ENCODE data around the gene DIS3L2. TPM values are rescaled to one million over a fixed set of nuclear protein-coding genes. Genes with fewer than 3 reads are reported as not detected.
"Not testable (repeated sequence)": the region's sequence is repeated elsewhere in the genome, so short reads cannot be mapped to it uniquely, and the experiment has no call there.

The DIS3L2 gene
- total RNA-seq, 1 donor from 2014 or later: 46.5 TPM

- intact Hi-C loops (cut with DNase I): no loop called here
Measured at GRCh38 chr2:232076736-232077135, 115.2 kb downstream of the DIS3L2 start.

GRCh38 chr2:232085164-232085563 lies 123.7 kb downstream of the DIS3L2 start:
- no peak for ATAC-seq
- no peak for DNase-seq (ENCODE audit: low spot score)
- intact Hi-C loops (cut with DNase I): no loop called here

More at GRCh38 chr2:232076736-232077135, 115.2 kb downstream of the DIS3L2 start:
- no peak for ATAC-seq
- no peak for DNase-seq (ENCODE audit: low spot score)

- DNase-seq (ENCODE audit: low spot score) (no peak), ATAC-seq (no peak)
- intact Hi-C loops (cut with DNase I): no loop called here
Measured at GRCh38 chr2:232085826-232086425, 124.4 kb downstream of the DIS3L2 start.

GRCh38 chr2:232088771-232089170 lies 127.3 kb downstream of the DIS3L2 start:
- ATAC-seq: no peak
- no peak for DNase-seq (ENCODE audit: low spot score)
- intact Hi-C loops (cut with DNase I): no loop called here

GRCh38 chr2:232094201-232094600 lies 132.7 kb downstream of the DIS3L2 start:
- intact Hi-C loops (cut with DNase I): no loop called here
- no peak for ATAC-seq
- DNase-seq (ENCODE audit: low spot score): no peak

GRCh38 chr2:232094883-232095282 lies 133.4 kb downstream of the DIS3L2 start:
- DNase-seq (ENCODE audit: low spot score): no peak
- intact Hi-C loops (cut with DNase I): loop anchor here (5.0 kb wide), 1 partner anchor 1752 kb away; no protein-coding TSS in a partner anchor
- ATAC-seq: no peak

GRCh38 chr2:232097260-232097659 lies 135.7 kb downstream of the DIS3L2 start:
- intact Hi-C loops (cut with DNase I): loop anchor here (5.0 kb wide), 1 partner anchor 1750 kb away; no protein-coding TSS in a partner anchor
- ATAC-seq (no peak), DNase-seq (ENCODE audit: low spot score) (no peak)

GRCh38 chr2:232097758-232098157 lies 136.2 kb downstream of the DIS3L2 start:
- no peak for ATAC-seq
- DNase-seq (ENCODE audit: low spot score): no peak
- intact Hi-C loops (cut with DNase I): loop anchor here (5.0 kb wide), 1 partner anchor 1750 kb away; no protein-coding TSS in a partner anchor

- DNase-seq (ENCODE audit: low spot score): no peak
- ATAC-seq: no peak
- intact Hi-C loops (cut with DNase I): no loop called here
Measured at GRCh38 chr2:232102380-232102779, 140.9 kb downstream of the DIS3L2 start.

- DNase-seq (ENCODE audit: low spot score) (no peak), ATAC-seq (no peak)
- intact Hi-C loops (cut with DNase I): no loop called here
Measured at GRCh38 chr2:232103140-232103737, 141.7 kb downstream of the DIS3L2 start.

GRCh38 chr2:232104076-232104646 lies 142.6 kb downstream of the DIS3L2 start:
- no peak for ATAC-seq
- intact Hi-C loops (cut with DNase I): no loop called here
- DNase-seq (ENCODE audit: low spot score): no peak

GRCh38 chr2:232111551-232111950 lies 150.0 kb downstream of the DIS3L2 start:
- ATAC-seq (no peak), DNase-seq (ENCODE audit: low spot score) (no peak)
- intact Hi-C loops (cut with DNase I): loop anchor here (5.0 kb wide), 1 partner anchor 1256 kb away; no protein-coding TSS in a partner anchor

GRCh38 chr2:232113821-232114220 lies 152.3 kb downstream of the DIS3L2 start:
- intact Hi-C loops (cut with DNase I): loop anchor here (5.0 kb wide), 1 partner anchor 1253 kb away; no protein-coding TSS in a partner anchor
- no peak for ATAC-seq
- no peak for DNase-seq (ENCODE audit: low spot score)

- ATAC-seq; DNase-seq (ENCODE audit: low spot score); intact Hi-C loops (cut with DNase I): not testable (repeated sequence)
Measured at GRCh38 chr2:232115728-232116361, 154.3 kb downstream of the DIS3L2 start.

GRCh38 chr2:232116852-232117251 lies 155.3 kb downstream of the DIS3L2 start:
- DNase-seq (ENCODE audit: low spot score): no peak
- intact Hi-C loops (cut with DNase I): no loop called here
- no peak for ATAC-seq

GRCh38 chr2:232117413-232117812 lies 155.9 kb downstream of the DIS3L2 start:
- no peak for DNase-seq (ENCODE audit: low spot score)
- no peak for ATAC-seq
- intact Hi-C loops (cut with DNase I): no loop called here

GRCh38 chr2:232120911-232121310 lies 159.4 kb downstream of the DIS3L2 start:
- DNase-seq (ENCODE audit: low spot score) (no peak), ATAC-seq (no peak)
- intact Hi-C loops (cut with DNase I): no loop called here

- intact Hi-C loops (cut with DNase I): no loop called here
- DNase-seq (ENCODE audit: low spot score): no peak
- no peak for ATAC-seq
Measured at GRCh38 chr2:232124309-232124708, 162.8 kb downstream of the DIS3L2 start.

GRCh38 chr2:232126301-232127099 lies 165.0 kb downstream of the DIS3L2 start:
- ATAC-seq (peak; percentile 20), DNase-seq (ENCODE audit: low spot score) (no peak)
- intact Hi-C loops (cut with DNase I): no loop called here
